GM18861 (cell line): ENCODE measurements around the gene RAB7A.
A peak's percentile ranks its signal among the peaks of the same experiment; 100 is the strongest.
"Not testable (repeated sequence)": the region's sequence is repeated elsewhere in the genome, so short reads cannot be mapped to it uniquely, and the experiment has no call there.

Experiments
- ATAC-seq: cut with Tn5 transposase; IDR thresholded peaks from one replicate; pipeline ENCODE4 v1.9.1; 2021; ENCODE audit not compliant: unreplicated experiment

RAB7A gene

DNA sequence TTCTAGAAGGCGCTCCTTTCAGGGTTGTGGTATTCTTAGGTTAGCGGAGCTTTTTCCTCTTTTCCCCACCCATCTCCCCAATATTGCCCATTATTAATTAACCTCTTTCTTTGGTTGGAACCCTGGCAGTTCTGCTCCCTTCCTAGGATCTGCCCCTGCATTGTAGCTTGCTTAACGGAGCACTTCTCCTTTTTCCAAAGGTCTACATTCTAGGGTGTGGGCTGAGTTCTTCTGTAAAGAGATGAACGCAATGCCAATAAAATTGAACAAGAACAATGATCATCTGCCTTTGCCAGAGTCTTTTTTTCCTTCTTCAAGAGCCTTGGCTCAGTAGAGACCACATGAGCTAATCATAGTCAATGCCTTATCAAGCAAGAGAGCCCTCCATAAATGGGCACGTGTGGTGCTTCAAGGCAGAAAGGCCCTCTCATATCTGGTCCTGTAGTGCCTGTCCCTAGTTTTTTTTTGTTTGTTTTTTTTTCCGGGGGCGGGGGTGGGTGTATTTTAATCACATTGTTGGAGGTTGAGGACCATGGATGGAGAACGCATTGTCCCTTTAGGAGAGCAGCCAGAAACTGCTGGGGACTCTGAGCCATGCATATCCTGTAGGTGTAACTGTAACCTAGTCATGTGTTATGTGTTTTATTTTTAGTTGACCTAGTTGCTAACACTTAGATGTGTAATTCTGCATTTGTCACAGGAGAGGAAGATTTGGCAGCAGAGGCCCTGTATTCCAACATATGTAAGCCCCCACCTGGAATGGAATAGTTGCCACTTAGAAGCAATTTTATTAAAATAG lies 88.7 kb downstream of the RAB7A start:
- ATAC-seq, result no peak

DNA sequence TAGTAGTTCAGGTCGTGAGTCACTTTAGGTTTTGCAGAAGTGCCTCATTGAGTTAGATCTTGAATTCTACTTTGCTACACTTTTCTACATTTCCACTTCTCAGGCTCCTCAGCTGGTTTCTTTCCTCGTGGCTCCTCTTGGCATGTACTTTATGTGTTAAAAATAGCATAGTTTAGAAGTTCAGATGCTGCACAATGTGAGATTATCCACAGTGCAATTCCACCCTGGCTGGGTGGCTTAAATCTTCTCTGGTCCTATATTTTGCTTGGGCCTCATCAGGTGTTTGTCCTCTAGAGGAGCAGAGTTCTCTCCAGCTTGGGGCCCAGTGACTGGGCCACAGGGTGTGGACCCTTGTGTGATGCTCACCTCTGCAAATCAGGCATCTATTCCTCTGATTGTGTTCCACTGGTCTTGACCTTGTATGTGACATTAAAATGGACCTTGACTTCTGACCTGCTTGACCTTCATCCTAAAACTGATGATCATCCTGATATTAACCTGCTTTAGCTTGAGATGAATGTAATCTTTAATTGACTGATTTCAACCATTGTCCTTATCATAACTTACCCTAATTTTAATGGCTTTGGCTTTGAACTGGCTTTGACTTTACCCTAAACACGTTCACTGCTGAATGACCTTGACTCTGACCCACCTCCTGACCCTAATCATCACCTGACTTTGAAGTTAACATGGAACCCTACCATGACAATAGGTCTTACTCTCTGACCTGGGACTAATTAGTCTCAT lies 89.5 kb downstream of the RAB7A start:
- ATAC-seq, result no peak

DNA sequence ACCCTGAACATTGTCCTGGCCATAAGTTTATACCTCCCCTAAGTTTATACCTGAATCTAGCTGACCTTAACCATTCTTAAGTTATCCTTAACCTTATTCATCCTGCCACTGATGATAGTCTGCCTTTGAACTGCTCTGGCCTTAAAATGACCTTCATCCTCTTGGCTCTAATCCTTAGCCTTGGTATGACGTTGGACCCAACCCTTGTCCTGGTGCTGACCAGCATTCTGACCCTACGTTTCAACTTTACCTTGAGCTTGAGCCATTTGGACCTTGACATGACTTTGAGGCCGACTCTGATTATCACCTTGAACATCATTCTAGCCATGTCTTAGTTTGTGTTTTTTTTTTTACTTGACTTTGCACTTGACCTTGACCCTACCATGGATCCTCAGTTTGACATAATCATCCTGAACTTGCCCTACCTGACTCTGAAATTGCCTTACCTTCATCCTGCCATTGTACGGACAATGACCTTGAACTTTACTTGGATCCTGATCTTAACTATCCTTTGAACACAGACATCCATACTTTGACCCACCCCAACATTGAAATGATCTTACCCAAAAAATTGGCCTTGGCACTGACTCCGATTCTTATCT lies 92.3 kb downstream of the RAB7A start:
- no peak for ATAC-seq

DNA sequence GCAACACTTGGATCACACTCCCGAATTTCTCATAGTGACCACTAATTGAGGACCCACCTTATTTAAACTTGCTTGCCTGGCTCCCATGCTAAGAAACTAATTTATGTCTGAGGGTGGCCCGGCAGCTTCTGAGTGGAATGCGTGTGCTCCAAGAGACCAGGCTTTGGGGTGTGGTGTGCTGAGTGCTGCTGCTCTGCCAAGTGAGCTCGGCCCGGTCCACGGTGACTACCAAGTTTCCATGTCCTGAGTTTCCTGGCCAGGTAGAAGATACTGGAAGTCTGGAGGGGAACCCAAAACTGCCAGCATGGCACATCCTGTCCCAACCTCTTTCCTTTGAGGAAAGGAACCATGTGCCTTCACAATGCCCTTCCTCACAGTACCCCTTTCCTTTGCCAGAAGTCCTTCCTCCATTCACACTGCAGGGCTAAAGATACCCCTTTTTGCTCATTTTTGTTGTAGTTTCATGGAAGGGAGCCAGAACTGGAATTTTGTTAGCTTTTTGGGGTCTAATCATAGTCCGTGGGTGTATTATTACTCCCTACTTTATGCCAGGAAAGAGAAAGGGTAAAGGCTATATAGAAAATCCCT lies 94.4 kb downstream of the RAB7A start:
- no peak for ATAC-seq

DNA sequence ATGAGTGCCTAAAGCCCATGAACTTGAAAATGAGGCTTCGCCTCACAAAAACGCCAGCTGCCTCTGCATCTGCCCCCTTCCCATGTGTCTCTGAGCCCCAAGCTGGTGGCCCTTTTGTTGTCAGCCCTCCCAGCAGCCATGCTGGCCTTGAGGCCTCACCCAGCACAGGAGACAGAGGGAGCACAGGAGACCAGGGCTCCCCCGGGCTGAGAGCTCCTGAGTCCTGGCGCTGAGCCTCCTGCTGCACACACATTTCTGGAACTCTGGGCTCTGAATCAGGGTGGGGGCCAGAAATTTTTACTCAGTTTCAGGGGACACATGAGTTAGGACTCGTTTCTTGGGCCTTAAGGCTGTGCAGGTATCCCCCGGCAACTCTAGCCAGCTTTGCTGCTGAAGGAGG lies 97.0 kb downstream of the RAB7A start:
- no peak for ATAC-seq

DNA sequence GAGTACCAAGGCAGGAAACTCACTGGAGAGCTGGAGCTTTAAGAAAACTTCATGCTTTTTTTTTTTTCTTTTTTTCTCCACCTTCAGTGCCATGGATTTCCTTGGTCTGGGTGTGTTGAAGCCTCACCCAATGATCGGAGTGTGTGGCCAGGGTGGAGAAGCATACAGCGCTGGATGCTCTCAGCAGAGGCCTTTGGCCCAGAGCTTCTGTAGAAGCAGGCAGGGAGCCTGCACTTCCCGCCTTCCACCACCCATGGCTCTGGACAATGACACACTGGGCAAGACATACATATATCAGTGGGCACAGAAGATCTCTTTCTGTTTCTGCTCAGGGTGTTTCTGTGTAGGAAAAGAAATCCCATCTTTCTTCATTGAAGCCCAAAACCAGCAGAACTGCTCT lies 97.6 kb downstream of the RAB7A start:
- ATAC-seq, result no peak

DNA sequence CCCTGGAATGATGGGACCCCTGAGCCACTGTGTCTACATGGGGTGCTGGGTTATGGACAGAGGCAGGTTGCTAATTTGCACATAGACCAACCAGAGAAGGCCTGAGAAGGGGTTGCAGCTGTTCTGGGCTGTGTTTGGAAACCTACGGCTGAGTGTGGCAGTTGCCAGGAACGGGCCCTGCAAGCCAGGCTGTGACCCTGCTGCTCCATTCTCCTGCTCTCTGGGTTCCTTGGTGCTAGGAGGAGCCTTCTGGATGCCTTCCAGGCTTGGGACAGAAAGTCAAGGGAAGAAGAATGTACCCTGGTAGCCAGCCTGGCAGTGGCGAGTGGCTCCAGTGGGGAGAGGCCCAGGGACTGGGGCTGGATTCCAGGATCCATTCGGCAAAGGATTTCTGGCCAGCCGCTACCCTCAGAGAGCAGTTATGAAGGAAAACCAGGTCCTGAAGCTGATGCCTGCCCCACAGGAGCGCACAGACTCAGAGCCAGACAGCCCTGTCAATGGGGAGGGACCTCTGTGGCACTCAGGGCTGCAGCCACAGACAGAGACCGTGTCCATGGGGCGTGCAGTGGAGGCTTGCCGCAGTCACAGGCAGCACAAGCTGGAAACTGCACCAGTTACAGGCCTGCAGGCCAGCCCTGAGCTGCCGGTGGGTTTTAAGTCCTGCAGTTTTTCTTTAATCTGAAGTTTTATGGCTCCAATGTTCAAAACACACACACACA lies 98.3 kb downstream of the RAB7A start:
- ATAC-seq, result no peak

DNA sequence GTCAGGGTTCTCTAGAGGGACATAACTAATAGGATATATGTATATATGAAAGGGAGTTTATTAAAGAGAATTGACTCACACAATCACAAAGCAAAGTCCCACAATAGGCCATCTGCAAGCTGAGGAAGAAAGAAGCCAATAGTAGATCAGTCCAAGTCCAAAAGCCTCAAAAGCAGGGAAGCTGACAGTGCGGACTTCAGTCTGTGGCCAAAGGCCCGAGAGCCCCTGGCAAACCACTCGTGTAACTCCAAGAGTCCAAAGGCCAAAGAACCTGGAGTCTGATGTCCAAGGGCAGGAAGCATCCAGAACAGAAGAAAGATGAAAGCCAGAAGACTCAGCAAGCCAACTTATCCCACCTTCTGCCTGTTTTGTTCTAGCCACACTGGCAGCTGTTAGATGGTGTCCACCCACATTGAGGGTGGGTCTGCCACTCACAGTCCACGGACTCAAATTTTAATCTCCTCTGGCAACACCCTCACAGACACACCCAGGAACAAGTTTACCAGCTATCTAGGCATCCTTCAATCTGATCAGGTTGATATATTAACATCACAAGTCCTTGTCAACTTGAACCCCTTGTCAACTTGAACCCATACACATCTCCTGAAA lies 99.2 kb downstream of the RAB7A start:
- ATAC-seq, result no peak

DNA sequence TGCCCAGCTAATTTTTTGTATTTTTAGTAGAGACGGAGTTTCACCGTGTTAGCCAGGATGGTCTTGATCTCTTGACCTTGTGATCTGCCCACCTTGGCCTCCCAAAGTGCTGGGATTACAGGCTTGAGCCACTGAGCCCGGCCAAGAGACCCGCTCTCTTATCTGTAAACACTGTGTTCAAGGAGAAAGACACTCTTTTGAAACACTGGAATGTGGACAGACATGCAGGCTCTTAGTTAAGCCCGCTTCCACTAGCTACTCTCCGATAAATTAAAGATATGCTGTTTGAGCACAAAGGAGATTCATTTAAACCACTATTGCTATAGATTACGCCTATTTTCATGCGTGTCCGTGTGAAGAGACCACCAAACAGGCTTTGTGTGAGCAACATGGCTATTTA lies 103.1 kb downstream of the RAB7A start:
- not testable (repeated sequence) for ATAC-seq

DNA sequence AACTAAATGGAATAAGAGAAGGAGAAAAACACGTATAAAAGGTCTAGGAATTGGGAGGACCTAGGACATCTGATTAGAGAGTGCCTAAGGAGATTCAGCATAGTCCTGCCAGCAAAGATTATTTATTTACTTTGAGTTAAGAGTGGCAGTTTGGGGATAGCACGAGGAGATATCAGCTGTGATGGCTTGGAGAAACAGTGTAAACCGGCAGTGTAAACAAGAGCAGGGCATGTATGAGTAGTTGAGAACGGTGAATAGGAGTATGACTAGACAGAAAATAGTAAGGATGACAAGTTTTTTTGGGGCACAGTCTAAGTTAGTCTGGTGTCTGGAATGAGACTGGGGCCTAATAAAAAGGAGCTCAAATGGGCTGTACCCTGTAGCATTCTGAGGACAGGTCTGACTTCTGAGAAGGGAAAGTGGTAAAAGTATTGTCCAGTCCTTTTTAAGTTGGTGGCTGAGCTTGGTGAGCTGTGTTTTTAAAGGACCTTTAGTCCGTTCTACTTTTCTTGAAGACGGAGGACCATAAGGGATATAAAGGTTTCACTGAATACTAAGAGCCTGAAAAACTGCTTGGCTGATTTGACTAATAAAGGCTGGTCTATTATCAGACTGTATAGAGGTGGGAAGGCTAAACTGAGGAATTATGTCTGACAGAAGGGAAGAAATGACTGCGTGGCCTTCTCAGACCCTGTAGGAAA lies 104.1 kb downstream of the RAB7A start:
- not testable (repeated sequence) for ATAC-seq

DNA sequence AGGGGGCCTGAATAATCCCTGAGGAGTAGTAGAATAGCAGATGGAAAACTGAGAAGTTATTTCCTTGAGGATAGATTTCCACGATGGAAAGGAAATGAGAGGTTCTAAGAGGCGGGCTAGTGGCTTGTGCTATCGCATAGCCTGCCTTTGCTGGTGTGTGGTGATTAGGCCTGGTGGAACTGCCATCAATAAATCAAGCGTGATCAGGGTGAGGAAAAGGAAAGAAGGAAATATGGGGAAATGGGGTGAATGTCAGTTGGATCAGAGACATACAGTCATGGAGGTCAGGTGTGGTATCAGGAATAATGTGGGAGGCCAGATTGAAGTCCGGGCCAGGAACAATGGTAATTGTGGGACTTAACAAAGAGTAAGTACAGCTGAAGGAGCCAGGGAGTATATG lies 104.8 kb downstream of the RAB7A start:
- not testable (repeated sequence) for ATAC-seq

DNA sequence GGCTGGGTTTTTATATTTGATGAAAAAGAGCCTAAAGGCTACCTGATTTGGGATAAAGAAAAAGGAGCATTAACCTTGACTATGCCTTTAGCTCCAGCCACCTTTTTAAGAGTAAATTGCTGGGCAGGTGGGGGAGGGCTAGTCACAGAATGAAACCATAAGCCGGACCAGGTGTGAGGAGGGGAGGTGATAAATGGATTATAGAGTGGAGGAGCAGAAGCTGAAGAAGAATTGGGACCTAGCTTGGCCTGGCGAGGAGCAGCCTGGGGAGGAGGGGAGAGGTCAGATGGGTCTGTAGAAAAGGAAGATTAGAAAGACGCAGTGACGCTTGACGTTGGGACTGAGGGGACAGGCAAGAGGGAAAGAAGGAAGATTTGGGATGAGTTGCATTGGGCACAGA lies 107.0 kb downstream of the RAB7A start:
- ATAC-seq, result not testable (repeated sequence)

DNA sequence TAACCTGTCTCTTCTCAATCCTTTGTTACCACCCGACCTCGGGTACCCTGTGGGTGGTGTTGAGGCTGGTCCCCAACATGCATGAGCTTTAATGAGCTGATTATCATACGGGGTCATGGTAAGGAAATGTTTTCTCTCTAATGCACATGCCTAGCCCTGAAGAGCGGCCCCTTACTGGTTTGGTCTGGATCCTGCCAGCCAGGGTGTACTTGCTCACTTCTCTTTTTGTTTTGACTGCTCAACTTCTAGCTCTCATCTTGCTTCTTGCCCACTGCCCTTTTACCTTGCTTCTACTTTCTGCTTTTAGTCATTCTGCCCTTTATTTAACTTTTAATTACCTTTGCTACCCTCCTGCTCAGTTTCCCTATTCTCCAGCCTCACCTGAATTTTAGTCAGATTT lies 109.1 kb downstream of the RAB7A start:
- ATAC-seq, result no peak

DNA sequence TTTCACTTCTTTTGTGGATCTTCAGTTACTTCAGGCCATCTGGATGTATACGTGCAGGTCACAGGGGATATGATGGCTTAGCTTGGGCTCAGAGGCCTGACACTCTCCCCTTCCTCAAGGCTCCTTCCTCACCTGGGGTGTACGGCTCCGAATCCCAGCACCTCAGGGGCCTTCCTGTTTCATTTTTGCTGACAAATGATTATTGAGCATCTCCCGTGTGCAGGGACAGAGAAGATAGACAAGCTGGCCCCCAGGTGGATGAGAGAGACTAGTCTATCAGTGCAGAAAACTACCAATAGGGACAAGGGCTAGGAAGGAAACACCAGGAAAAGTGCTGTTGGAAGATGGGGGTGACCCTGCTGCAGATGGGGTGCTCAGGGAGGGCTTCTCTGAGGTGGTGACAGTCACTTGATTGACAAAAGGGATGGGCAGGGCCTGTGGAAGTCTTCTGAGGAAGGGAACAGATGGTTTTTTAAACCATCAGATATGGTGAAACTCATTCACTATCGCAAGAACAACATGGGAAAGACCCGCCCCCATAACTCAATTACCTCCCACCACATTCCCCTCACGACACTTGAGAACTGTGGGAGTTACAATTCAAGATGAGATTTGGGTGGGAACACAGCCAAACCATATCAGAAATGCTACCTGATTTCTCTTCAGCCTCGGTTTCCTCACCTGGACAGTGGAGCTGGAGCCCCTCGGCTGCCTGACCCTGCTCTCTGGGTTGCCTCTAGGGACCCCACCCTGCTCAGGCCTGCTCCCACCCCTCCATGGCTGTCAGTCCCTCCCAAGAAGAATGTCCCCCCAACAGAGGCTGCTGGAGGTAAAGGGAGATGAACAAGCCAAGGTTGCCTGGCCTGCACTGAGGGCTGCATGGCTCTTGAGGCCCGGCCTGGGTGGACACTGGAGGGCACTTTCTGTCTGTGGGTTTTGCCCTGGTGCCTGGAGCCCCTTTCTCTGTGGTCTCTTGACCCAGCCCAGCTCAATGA lies 116.2 kb downstream of the RAB7A start:
- no peak for ATAC-seq

DNA sequence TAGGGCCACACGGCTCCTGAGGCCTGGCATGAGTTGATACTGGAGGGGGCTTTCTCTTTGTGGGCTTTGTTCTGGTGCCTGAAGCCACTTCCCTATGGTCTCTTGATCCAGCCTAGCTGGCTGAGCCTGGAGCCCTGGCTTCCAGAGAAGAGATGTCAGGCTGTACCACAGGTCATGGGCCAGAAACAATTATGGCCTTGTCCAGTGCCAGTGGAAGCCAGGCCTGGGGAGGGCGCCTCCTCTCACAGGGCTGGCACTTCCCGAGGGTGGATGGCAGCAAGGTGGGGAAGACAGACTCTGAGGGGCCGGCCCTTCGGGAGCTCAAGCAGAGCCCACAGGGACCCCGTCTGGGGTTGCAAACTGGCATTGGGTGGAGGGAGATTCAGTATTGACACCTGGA lies 118.5 kb downstream of the RAB7A start:
- no peak for ATAC-seq

DNA sequence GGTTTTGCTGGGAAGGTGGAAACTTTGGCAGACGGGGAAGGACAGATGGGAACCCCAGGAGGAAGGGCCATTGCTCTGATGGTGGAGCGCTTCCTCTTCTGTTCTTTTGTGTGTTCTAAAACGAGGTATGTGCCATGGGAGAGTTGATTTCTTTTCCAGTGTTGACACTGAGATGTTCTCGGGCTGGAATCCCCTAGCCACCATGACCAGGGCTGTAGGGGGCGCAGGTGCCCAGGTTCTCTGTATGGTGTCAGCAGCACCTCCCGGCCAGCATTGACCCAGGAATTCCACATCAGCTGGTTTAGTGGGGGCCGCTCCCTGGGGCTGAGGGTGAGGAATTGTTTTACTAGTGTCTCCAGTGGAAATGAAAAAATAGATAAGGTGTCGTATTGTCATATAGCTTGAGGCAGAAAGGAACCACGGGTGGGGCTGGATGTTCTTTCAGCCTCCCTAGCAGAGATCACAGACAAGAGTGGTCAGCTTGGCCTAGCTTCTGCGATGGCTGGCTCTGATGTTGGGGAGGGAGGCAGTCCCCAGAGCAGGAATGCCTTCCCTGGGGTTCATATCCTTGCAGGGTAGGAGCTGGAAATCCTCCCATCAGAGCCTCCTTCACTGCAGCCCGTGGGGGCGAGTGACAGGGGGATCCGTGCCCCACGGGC lies 119.3 kb downstream of the RAB7A start:
- no peak for ATAC-seq

DNA sequence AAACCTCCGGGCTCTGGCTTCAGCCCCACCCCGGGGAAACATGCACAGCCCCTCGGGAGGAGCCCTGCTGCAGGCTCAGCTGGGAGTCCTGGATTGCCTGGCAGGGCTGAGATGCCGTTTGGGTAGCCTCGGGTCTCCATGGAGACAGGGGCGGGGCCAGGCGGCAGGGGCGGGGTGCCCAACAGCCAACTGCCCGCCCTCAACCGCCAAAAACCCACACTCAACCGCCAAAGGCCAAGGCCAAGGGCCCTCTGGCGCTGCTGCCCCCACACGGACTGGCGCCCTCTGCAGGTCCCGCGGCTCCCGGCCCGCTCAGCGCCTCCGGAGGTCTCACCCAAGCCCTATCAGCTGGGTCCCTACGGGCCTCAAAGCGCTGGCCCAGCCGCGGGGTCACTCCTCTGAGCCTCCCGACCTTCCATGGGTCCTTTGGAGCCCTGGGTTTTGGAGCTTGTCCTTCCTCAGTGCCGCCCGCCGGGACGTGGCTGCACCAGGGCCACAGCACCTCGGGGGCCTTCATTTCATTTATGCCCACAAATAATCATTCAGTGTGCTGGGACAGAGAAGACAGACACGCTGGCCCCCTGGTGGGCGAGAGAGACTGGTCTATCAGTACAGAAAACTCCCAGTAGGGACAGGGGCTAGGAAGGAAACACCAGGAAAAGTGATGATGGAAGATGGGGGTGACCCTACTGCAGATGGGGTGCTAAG lies 119.9 kb downstream of the RAB7A start:
- peak; percentile 62 for ATAC-seq

DNA sequence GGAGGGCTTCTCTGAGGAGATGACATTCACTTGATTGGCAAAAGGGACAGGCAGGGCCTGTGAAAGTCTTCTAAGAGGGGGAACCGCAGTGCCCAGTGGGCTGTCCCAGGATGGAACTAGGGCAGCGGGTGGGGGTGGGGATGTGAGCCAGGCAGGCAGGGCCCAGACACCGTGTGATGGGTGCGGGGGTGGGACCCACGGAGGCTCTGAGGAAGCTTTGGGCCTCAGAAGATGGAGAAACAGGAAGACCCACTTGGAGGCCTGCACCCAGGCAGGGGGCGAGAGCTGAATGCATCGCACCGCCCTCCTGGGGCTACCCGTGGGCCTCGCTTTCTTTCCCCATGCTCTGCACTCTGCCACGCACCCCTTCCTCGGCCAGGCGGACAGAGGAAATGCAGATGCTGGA lies 120.5 kb downstream of the RAB7A start:
- ATAC-seq, result no peak
